Embryonic facial prominence (tissue), 1 donor: ENCODE results near the gene GIMAP1.

Experiments used
- DNase-seq: peaks from one replicate; pipeline ENCODE4 v3.0.0-alpha.2; 2016; ENCODE audit errors: extremely low spot score

The GIMAP1 gene

GRCh38 chr7:150722431-150722931 lies 6.1 kb downstream of the GIMAP1 start:
- no peak for DNase-seq

DNA sequence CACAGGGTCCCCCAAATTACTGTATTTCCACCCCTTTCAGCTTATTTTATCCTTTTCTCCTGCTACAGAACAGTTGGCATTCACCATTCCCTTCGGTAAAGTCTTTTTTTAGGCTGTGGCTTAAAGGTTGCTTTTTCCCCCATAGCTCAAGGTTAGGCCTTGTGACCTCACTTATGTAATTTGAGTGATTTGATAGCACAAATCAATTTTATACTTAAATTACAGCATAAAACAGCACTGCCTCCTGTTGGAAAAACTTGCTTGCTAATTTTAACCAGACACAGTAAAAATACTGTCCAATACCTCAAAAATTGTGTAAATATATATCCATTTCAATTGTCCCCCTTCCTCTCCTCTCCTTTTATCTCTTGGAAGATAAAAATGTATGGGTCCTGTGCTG lies 7.1 kb downstream of the GIMAP1 start:
- DNase-seq = no peak

- DNase-seq = no peak
Observed at GRCh38 chr7:150727381-150727780, 11.0 kb downstream of the GIMAP1 start.

DNA sequence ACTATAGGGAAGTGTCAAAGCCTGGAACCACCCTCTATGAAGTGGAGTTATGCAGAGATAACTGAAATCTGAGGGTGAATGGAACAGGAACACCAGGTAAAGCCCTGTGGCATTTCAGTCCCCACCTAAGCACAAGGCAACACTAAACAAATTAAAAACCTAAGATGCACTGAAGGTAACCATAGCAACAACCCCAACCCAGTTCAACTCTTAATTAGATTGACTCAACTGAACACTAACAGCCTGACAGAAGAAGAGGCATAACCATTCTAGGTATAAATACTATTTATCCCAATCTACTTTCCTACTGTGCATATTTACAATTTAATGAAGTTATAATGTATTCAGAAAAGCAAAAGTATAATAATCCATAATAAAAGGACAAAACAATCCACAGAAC lies 11.6 kb downstream of the GIMAP1 start:
- no peak for DNase-seq

DNA sequence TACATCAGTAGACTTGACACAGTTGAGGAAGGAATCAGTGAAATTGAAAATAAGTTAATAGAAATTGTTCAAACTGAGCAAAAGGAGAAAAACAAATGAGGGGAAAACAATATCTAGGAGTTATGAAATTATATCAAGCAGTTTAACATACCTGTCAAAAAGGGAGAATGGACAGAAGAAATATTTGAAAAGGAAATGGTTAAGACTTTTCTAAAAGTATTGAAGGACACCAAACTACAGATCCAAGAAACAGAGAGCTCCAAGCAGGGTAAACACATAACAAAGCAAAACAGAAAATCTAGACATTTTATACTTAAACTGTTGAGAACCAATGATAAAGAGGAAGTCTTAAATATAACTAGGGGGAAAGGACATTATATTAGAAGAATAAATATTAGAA lies 12.2 kb downstream of the GIMAP1 start:
- DNase-seq = no peak

DNA sequence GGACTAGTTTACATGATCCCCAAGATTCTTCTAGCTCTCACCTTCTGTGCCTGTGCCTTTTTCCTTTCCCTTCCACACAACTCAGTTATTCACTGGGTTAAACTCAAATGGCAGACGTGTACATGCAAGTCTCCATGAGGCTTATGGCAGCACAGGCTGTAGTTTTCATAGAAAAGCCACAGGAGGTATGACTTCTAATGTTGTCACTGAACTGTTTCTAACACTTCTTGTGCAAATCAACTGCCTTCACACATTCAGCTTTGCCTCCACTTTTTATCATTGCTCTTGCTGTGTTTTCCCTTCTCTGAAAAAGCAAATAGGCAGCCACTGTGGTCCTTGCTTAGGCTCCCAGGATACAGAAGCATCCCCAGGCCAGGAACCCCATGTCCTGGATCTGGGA lies 15.5 kb downstream of the GIMAP1 start:
- DNase-seq = no peak

GRCh38 chr7:150732786-150733481 lies 16.5 kb downstream of the GIMAP1 start:
- no peak for DNase-seq

GRCh38 chr7:150733482-150734095 lies 17.2 kb downstream of the GIMAP1 start:
- DNase-seq = no peak

DNA sequence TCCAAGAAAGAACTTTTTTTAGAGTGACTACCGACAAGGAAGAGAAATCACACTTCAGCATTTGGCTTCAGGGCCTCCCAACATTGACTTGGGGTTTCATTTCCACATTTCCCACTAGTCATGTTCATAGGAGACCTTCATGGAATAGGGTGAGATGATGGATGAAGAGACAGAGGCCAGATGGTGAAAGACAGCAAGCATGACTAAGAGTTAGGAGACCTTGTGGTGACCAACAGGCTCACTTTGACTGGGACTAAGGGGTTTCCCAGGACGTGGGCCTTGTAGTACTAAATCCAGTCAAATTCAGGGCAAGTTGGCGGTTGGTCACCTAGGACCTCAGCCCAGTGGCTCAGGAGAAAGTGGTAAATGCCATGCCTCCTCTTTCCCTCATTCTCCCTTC lies 17.8 kb downstream of the GIMAP1 start:
- DNase-seq = no peak

DNA sequence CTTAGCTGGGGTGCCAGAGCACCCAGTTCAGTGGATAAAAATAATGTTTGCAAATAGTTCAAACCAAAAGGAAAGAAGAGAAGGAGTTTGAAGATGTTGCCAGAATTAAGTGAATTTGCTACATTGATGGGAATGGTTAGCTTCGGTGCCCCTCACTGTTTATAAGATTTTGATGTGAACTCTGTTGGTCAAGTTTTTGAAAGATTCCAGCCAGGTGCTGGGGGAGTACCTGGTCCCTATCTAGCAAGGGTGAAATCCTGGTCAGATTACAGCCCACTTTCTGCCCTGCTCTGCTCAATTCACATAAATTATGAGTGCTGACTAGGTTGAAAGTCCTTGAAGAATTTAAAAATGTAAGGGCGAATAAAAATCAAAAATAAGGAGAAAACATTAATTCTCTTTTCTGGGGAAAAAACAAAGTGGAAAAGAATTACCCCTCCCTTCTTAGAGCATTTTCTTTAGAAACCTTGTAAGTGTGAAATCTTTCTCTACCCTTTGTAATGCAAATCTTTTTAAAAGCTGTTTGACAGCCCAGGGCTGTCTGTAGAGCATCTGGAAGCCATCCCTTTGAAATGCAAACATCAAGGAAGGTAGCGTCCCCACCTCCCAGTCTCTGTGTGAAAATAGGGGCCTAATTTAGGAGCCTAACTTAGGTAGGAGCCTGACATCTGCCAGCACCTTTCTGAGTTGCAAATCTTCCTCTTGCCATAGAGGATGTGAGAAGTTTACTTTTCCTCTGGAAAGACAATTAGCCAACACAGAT lies 19.4 kb downstream of the GIMAP1 start:
- no peak for DNase-seq

DNA sequence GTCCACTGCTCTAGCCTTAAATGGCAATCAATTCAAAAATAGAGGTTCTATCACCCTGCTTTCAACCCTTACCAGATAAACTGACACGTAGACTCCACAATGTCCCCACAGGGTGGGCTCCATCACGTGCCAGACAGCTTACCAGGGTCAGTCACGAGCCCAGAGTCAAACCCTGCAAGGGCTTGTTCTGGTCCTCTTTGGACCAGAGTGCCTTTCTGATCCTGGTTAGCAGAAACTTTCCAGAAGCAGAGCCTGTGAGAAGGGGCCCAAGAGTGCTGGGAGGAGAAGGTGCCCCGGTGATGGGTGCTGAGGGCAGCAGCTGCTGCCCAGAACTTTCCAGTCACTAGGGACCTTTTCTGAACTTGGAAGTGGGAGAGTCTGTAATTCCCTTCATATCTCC lies 20.5 kb downstream of the GIMAP1 start:
- no peak for DNase-seq

- no peak for DNase-seq
Observed at GRCh38 chr7:150737265-150738055, 21.0 kb downstream of the GIMAP1 start, which contains the start of gene GIMAP5. Gene GIMAP5 (plus strand): TSS chr7:150737418. CDS start chr7:150740885, 3,467 bp downstream.

- DNase-seq = no peak
Observed at GRCh38 chr7:150738092-150738491, 21.7 kb downstream of the GIMAP1 start.

- no peak for DNase-seq
Observed at GRCh38 chr7:150738591-150739001, 22.2 kb downstream of the GIMAP1 start.

DNA sequence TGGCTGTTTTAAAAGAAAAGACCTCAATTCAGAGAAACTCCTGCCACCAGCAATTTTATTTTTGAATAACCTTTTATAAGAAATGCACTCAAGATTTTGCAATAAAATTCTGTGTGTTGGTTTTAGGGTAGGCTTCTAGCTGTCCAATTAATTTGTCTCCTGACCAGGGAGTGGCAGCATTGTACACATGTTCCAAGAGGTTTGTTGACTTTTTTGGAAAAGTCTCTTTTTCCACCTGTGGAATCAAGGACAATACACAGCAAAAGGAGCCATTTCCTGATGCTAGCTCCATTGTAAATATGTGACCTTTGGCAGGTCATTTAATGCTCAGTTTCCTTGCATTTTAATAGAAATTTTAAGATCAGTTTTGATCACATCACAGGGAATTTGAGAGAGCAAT lies 22.6 kb downstream of the GIMAP1 start:
- no peak for DNase-seq

GRCh38 chr7:150740053-150740452 lies 23.6 kb downstream of the GIMAP1 start:
- DNase-seq = no peak

- DNase-seq = no peak
Observed at GRCh38 chr7:150742286-150742968, 26.0 kb downstream of the GIMAP1 start.

GRCh38 chr7:150744041-150744656 lies 27.7 kb downstream of the GIMAP1 start:
- no peak for DNase-seq

GRCh38 chr7:150745086-150745485 lies 28.7 kb downstream of the GIMAP1 start:
- DNase-seq = no peak

GRCh38 chr7:150745876-150746275 lies 29.5 kb downstream of the GIMAP1 start:
- no peak for DNase-seq

DNA sequence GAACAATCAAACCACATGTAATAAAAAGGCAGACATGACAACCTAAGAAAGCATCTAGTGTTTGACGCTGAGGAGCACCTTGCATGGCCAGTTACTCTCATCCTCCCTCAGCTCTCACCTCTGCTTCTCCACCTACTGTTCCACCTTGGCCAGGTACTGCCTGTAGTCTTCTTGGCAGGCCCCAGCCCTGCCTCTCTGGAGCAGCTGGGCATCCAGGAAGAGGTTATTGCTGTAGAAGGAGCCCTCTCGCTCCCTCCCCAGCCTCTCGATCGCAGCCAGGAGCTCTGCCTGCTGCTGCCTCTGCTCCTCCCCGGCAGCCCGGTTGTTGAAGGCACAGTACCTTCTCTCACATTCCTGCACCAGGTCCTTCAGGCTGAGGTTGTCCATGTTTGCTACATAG lies 30.5 kb downstream of the GIMAP1 start:
- DNase-seq = no peak
